MM.1S (cell line): Measurements from ENCODE around the gene FOXO3.

Source experiments
- DNase-seq: peaks from one replicate; pipeline ENCODE4 v3.0.0-alpha.2; 2015
- H2AFZ ChIP-seq: fragments of 300-600 bp; sonication (generic); 2 replicates; pipeline ENCODE4 v1.6.0; 2016; ENCODE audit warnings: antibody characterized with exemption, low read length
- H3F3A ChIP-seq: fragments of 300-600 bp; sonication (generic); 2 replicates; pipeline ENCODE4 v1.6.1; 2016; ENCODE audit warnings: mild to moderate bottlenecking, antibody characterized with exemption, low read length, moderate library complexity, mixed read lengths; ENCODE audit not compliant: insufficient read depth
- H3K27ac ChIP-seq: fragments of 300-600 bp; sonication (generic); 2 replicates; pipeline ENCODE4 v1.5.1; 2016; ENCODE audit warnings: mild to moderate bottlenecking, low read length
- H3K27me3 ChIP-seq: fragments of 300-600 bp; sonication (generic); replicated peaks from 2 replicates; pipeline ENCODE4 v1.6.0; 2016; ENCODE audit warnings: low read length; ENCODE audit not compliant: insufficient read depth
- H3K36me3 ChIP-seq: fragments of 300-600 bp; sonication (generic); replicated peaks from 2 replicates; pipeline ENCODE4 v1.6.1; 2016; ENCODE audit warnings: mild to moderate bottlenecking, low read length, mixed read lengths; ENCODE audit not compliant: insufficient read depth
- H3K4me1 ChIP-seq: fragments of 300-600 bp; sonication (generic); 2 replicates; pipeline ENCODE4 v1.6.1; 2016; ENCODE audit warnings: low read length, mixed read lengths
- H3K4me2 ChIP-seq: fragments of 300-600 bp; sonication (generic); 2 replicates; pipeline ENCODE4 v1.6.0; 2016; ENCODE audit warnings: low read depth, low read length
- H3K4me3 ChIP-seq: fragments of 300-600 bp; sonication (generic); 2 replicates; pipeline ENCODE4 v1.5.1; 2016; ENCODE audit warnings: low read length, mixed read lengths
- H3K79me2 ChIP-seq: fragments of 300-600 bp; sonication (generic); 2 replicates; pipeline ENCODE4 v1.6.1; 2016; ENCODE audit warnings: mixed run types, low read length, mixed read lengths
- H3K9ac ChIP-seq: fragments of 300-600 bp; sonication (generic); 2 replicates; pipeline ENCODE4 v1.6.1; 2016; ENCODE audit warnings: low read length, mixed read lengths
- H3K9me2 ChIP-seq: fragments of 300-600 bp; sonication (generic); replicated peaks from 2 replicates; pipeline ENCODE4 v1.6.1; 2016; ENCODE audit warnings: mild to moderate bottlenecking, low read length, mixed read lengths; ENCODE audit not compliant: insufficient read depth
- H3K9me3 ChIP-seq: fragments of 300-600 bp; sonication (generic); replicated peaks from 2 replicates; pipeline ENCODE4 v1.6.1; 2016; ENCODE audit warnings: mild to moderate bottlenecking, low read length, mixed read lengths; ENCODE audit not compliant: insufficient read depth
- H4K20me1 ChIP-seq: fragments of 300-600 bp; sonication (generic); 2 replicates; pipeline ENCODE4 v1.6.1; 2016; ENCODE audit warnings: mild to moderate bottlenecking, low read length, moderate library complexity, mixed read lengths; ENCODE audit not compliant: insufficient read depth
- EZH2 ChIP-seq: fragments of 300-600 bp; sonication (generic); optimal IDR thresholded peaks from 2 replicates; pipeline ENCODE3; 2017; ENCODE audit warnings: low read depth, mild to moderate bottlenecking, antibody characterized with exemption, low read length, mixed read lengths
- EZH2phosphoT487 ChIP-seq: fragments of 300-600 bp; sonication (generic); IDR thresholded peaks from 2 replicates; pipeline ENCODE4 v1.6.1; 2018; ENCODE audit warnings: antibody characterized with exemption, low read length
- TF ChIP-seq, protein P1 (sequence below): fragments of 300-600 bp; sonication (generic); IDR thresholded peaks from 2 replicates; pipeline ENCODE4 v1.5.1; 2016; ENCODE audit warnings: antibody characterized with exemption, low read length, mixed read lengths

Gene FOXO3

DNA sequence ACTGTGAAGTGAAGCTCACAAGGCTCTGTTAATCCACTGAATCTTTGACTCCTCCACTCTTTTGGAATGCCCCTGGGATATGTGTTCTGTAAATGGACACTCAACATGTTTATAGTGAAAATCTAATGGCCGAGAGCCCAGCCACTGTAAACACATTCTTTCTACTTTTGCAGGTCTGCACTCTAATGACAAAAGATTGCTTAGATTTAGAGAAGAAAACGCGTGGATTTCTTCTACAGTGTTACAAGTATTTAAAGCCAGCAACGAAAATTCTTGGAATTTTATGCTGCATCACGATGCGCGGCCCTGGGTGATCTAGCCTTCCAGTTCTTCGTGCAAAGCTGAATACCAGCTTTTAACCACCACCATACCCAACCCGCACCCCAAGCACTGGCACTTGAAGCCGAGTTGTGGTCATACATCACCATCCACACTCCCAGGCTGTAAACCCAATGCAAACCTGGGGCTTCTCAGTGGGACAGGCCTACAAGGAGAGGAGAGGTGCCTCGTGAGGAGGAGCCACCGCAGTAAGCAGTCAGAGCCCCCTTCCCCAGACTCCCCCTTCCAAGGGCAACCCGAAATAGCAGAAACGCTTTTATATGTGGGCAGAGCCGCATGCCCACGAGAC, 3.7 kb upstream of the FOXO3 start:
- Histone ChIP-seq H4K20me1 (no peaks in the 10 kb centered on the region), H3K9me2 (no peaks in the 10 kb centered on the region), H3K79me2 (peaks cover 30% of the 10 kb centered on the region), H3K9me3 (no peaks in the 10 kb centered on the region), H3K4me3 (peak overlapping the region; percentile 75), H3K27me3 (no peaks in the 10 kb centered on the region), H2AFZ (peak overlapping the region; percentile 79), H3K9ac (peak overlapping the region; percentile 93), H3F3A (peaks cover 27% of the 10 kb centered on the region), H3K27ac (peak overlapping the region; percentile 80; the same call in 1 of the 2 replicates), H3K4me2 (peak overlapping the region; percentile 99), H3K4me1 (peaks cover 16% of the 10 kb centered on the region), H3K36me3 (0 out of 2 replicates have a peak, but pooled peaks cover 5% of the 10 kb centered on the region)
- TF ChIP-seq, protein P1, sequence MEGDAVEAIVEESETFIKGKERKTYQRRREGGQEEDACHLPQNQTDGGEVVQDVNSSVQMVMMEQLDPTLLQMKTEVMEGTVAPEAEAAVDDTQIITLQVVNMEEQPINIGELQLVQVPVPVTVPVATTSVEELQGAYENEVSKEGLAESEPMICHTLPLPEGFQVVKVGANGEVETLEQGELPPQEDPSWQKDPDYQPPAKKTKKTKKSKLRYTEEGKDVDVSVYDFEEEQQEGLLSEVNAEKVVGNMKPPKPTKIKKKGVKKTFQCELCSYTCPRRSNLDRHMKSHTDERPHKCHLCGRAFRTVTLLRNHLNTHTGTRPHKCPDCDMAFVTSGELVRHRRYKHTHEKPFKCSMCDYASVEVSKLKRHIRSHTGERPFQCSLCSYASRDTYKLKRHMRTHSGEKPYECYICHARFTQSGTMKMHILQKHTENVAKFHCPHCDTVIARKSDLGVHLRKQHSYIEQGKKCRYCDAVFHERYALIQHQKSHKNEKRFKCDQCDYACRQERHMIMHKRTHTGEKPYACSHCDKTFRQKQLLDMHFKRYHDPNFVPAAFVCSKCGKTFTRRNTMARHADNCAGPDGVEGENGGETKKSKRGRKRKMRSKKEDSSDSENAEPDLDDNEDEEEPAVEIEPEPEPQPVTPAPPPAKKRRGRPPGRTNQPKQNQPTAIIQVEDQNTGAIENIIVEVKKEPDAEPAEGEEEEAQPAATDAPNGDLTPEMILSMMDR = no peak
- TF ChIP-seq EZH2 = no peak
- TF ChIP-seq EZH2phosphoT487 = no peak
- DNase-seq = no peak

DNA sequence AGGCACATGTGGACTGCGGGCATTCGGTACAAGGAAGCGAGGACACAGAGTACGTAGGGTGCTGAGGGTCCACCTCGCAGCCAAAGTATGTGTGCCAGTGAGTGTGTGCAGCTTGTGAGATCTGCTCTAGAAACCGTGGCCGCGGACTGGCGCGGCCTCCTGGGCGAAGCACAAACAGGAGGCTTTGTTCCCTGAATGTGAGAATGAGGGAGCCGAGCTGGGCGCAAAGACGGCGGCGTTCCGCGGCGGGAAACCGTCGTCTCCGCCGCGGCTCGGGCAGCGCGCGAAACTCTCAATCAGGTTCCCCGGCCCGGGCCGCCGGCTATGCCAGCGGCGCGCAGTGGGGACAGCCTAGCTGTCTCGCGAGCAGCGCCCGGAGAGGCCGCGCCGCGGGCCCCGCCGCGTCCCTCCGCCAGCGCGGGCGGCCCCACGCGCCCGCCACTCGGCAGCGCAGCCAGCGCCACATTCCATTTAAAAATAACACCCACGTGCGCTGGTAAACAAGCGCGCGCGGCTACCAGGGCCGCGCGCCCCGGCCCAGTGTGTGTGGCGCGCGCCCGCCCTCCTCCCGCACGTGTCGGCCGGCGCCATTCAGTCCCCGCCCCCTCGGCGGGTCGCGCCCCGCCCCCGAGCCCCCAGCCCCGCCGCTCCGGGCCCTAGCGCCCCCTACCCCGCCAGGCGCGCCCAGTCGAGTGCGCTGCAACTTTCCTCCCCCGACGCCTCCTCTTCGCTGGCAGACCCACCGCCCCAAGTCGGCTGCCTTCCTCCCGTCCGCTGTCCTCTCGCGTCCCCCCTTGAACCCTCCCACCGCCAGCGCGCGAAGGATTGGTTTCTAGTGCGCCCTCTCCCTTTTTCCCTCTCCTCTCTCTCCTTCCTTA, 3.0 kb upstream of the FOXO3 start:
- peak; percentile 82 for DNase-seq
- peak overlapping the region; percentile 79 for H2AFZ ChIP-seq
- peaks cover 33% of the 10 kb centered on the region for H3F3A ChIP-seq

DNA sequence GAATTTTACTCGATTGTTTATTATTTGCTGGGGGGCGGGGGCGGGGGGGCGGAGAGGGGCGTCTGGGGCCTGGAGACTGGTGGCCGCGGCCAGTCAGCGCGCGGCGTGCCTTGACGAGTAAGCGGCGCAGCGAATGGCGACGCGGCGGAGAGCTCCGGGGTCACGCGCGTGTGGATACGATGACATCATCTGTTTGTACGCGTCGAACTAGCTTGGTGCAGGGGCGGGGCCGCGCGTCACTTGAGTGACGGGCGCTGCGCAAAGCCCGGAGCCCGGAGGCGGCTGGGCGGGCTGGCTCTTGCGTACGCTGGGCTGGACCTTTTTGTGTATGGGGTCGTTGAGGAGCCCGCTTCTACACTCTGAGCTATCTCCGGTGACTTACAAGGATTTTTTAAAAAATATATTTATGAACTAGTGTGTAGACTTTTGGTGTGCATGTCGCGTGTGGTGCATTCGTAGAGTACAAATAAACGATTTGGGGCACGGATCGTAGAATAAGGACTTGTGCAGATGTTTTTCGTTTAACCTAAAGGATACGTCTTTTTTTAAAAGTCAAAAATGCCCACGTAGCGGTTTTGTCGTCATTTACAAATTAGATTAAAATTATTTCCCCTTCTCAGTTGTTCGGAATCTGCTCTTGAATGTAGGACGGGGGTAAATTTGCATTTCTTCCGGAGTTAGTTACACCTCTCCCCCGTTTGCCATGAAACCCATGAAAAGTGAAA, 2.2 kb upstream of the FOXO3 start:
- Histone ChIP-seq H3K79me2 (peaks cover 46% of the 10 kb centered on the region), H3F3A (peaks cover 41% of the 10 kb centered on the region), H3K9me3 (no peaks in the 10 kb centered on the region), H3K27ac (peak overlapping the region; percentile 99), H3K27me3 (no peaks in the 10 kb centered on the region), H3K36me3 (0 out of 2 replicates have a peak, but pooled peaks cover 13% of the 10 kb centered on the region), H2AFZ (no peak overlapping the region), H4K20me1 (no peaks in the 10 kb centered on the region), H3K4me3 (peak overlapping the region; percentile 90), H3K4me1 (peaks cover 9% of the 10 kb centered on the region), H3K9ac (peak overlapping the region; percentile 98), H3K9me2 (no peaks in the 10 kb centered on the region), H3K4me2 (peak overlapping the region; percentile 87)
- DNase-seq = peak; percentile 99
- TF ChIP-seq, protein P1 = no peak
- no peak for TF ChIP-seq EZH2phosphoT487
- TF ChIP-seq EZH2 = no peak

More for the DNA sequence above, 3.0 kb upstream of the FOXO3 start:
- Histone ChIP-seq H3K9me3 (no peaks in the 10 kb centered on the region), H3K4me2 (peak overlapping the region; percentile 99), H3K4me1 (peaks cover 13% of the 10 kb centered on the region), H3K27me3 (no peaks in the 10 kb centered on the region), H3K27ac (peak overlapping the region; percentile 99), H3K4me3 (peak overlapping the region; percentile 90), H3K79me2 (peaks cover 38% of the 10 kb centered on the region), H3K9me2 (no peaks in the 10 kb centered on the region), H3K36me3 (0 out of 2 replicates have a peak, but pooled peaks cover 8% of the 10 kb centered on the region), H3K9ac (peak overlapping the region; percentile 98), H4K20me1 (no peaks in the 10 kb centered on the region)
- TF ChIP-seq EZH2 = no peak
- TF ChIP-seq, protein P1 = no peak
- no peak for TF ChIP-seq EZH2phosphoT487
